CD8-positive, alpha-beta memory T cell (primary cell): ENCODE data around the gene RANBP9. TPM values are rescaled to one million over a fixed set of nuclear protein-coding genes. Genes with fewer than 3 reads are reported as not detected.

Experiments used
- CTCF ChIA-PET: fragments of 350-600 bp; sonication (Branson Sonifier 250); formaldehyde crosslinking; loops from one replicate; lab custom pipeline; 2021; ENCODE audit warnings: antibody characterized with exemption; lab: Charles Lee
- POLR2A ChIA-PET: fragments of 350-600 bp; sonication (Branson Sonifier 250); formaldehyde crosslinking; loops from one replicate; lab custom pipeline; 2021; ENCODE audit warnings: antibody characterized with exemption; lab: Charles Lee
- DNase-seq, 5 donors: peaks; one replicate each; pipeline versions ENCODE4 v3.0.0 to v3.0.0-alpha.2; 2020 to 2022; ENCODE audit warnings: mixed read lengths in 1 of 5
- H3K27ac ChIP-seq: one replicate; pipeline ENCODE4 v1.7.0; 2013; ENCODE audit warnings: low read depth, mild to moderate bottlenecking, low read length, moderate library complexity
- H3K27me3 ChIP-seq: 2 replicates; pipeline ENCODE4 v1.7.0; 2013; ENCODE audit warnings: low read length, mild to moderate bottlenecking; ENCODE audit not compliant: insufficient read depth, poor library complexity, severe bottlenecking
- H3K36me3 ChIP-seq: 2 replicates; pipeline ENCODE4 v1.7.0; 2013; ENCODE audit warnings: mild to moderate bottlenecking, low read length, moderate library complexity; ENCODE audit not compliant: insufficient read depth
- H3K4me1 ChIP-seq: 2 replicates; pipeline ENCODE4 v1.7.0; 2013; ENCODE audit warnings: mild to moderate bottlenecking, low read length, moderate library complexity; ENCODE audit not compliant: insufficient read depth
- H3K4me3 ChIP-seq: 2 replicates; pipeline ENCODE4 v1.7.0; 2013; ENCODE audit warnings: mild to moderate bottlenecking, low read length
- H3K9me3 ChIP-seq: 2 replicates; pipeline ENCODE4 v1.7.0; 2013; ENCODE audit warnings: mild to moderate bottlenecking, low read length
- H3K27ac Mint-ChIP-seq, 8 donors: one replicate each; pipeline ENCODE4 v1.8.0; 2020 to 2021; ENCODE audit warnings: mixed read lengths in 8 of 8, mild to moderate bottlenecking in 6 of 8, inconsistent platforms in 3 of 8, moderate library complexity in 3 of 8
- H3K27me3 Mint-ChIP-seq, 2 donors: one replicate each; pipeline ENCODE4 v1.8.0; 2020 to 2021; ENCODE audit warnings: mixed read lengths in 2 of 2, mild to moderate bottlenecking in 1 of 2, moderate library complexity in 1 of 2
- H3K36me3 Mint-ChIP-seq, 3 donors: one replicate each; pipeline ENCODE4 v1.8.0; 2020 to 2021; ENCODE audit warnings: mixed read lengths in 3 of 3, inconsistent platforms in 1 of 3, mild to moderate bottlenecking in 1 of 3
- H3K4me1 Mint-ChIP-seq, 3 donors: one replicate each; pipeline ENCODE4 v1.8.0; 2020 to 2021; ENCODE audit warnings: mixed read lengths in 3 of 3, inconsistent platforms in 1 of 3, mild to moderate bottlenecking in 1 of 3
- H3K4me3 Mint-ChIP-seq, 7 donors: one replicate each; pipeline ENCODE4 v1.8.0; 2020 to 2021; ENCODE audit warnings: mixed read lengths in 7 of 7, mild to moderate bottlenecking in 6 of 7, moderate library complexity in 4 of 7, inconsistent platforms in 2 of 7
- H3K9me3 Mint-ChIP-seq, 5 donors: one replicate each; pipeline ENCODE4 v1.8.0; 2020 to 2022; ENCODE audit warnings: mixed read lengths in 5 of 5, mild to moderate bottlenecking in 3 of 5, moderate library complexity in 2 of 5, inconsistent platforms in 1 of 5
- polyA plus RNA-seq: library from polyadenylated mRNA; unstranded; fragments of 300-500 nt; fragmentation: Illumina TruSeq; gene quantifications from one replicate; pipeline ENCODE4 v1.2.3, GENCODE V29; 2021
- total RNA-seq, 2 experiments: library from RNA; stranded (reverse); gene quantifications; one replicate each; pipeline ENCODE4 v1.2.3, GENCODE V29; 2021

The RANBP9 gene
- total and polyA plus RNA-seq, 3 experiments from 2014 or later = 6.2 to 47.0 (median 45.4) TPM

- H3K27me3 Mint-ChIP-seq = no peaks in the 10 kb centered on the region
- H3K36me3 Mint-ChIP-seq = peaks cover 0 to 21% (median 1%) of the 10 kb centered on the region in 3 donors
- H3K4me3 Mint-ChIP-seq = peak overlapping the region; percentile 89 to 98 (median 91)
- peak overlapping the region; percentile 75 for H3K27ac ChIP-seq
- peak in 2 of 5 donors; percentile 16 to 38 for DNase-seq
- no peaks in the 10 kb centered on the region for H3K9me3 Mint-ChIP-seq
- peak overlapping the region; percentile 86 to 99 (median 96) for H3K27ac Mint-ChIP-seq
- peak overlapping the region; percentile 57 for H3K4me3 ChIP-seq
- POLR2A ChIA-PET = interaction anchor here (1.0 to 4.8 kb wide), 7 partner anchors 14 to 381 kb away, joined by 3 to 46 read pairs (median 4); partner anchors contain the start of gene NOL7
- H3K4me1 Mint-ChIP-seq = peaks cover 41 to 57% (median 48%) of the 10 kb centered on the region in 3 donors
- no peaks in the 10 kb centered on the region for H3K27me3 ChIP-seq
- no peaks in the 10 kb centered on the region for H3K9me3 ChIP-seq
- CTCF ChIA-PET = interaction anchor here (0.7 to 4.6 kb wide), 9 partner anchors 10 to 135 kb away, joined by 3 to 29 read pairs (median 4); partner anchors contain the start of genes NOL7 and SIRT5
- peaks cover 31% of the 10 kb centered on the region for H3K4me1 ChIP-seq
- H3K36me3 ChIP-seq = no peaks in the 10 kb centered on the region
These were observed 1.7 kb downstream of the RANBP9 start for GRCh38 chr6:13709689-13710551.

DNA sequence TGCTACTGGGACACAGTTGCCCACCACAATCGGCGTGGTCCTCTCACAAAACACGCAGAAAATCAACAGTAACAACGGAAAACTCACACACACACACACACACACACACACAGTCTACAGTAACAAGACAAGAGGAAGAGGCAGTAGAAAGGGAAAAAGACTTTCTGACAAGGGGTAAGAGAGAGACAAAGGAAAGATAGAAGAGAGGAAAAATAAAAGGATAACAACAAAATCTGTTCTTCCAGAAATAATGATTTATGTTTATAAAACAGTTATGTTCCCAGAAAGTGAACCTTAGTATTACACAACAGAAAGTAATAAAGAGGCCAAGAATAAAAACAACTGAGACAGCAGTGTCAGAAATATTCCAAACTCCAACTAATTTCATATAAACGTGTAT is 2.9 kb downstream of the RANBP9 start:
- Histone ChIP-seq H3K9me3 (no peaks in the 10 kb centered on the region), H3K4me3 (peak overlapping the region; percentile 57), H3K36me3 (no peaks in the 10 kb centered on the region), H3K27me3 (no peaks in the 10 kb centered on the region), H3K27ac (peak overlapping the region; percentile 75), H3K4me1 (peaks cover 38% of the 10 kb centered on the region)
- Mint-ChIP-seq H3K27me3 (no peaks in the 10 kb centered on the region), H3K9me3 (no peaks in the 10 kb centered on the region), H3K4me3 (peak overlapping the region; percentile 89 to 98 (median 91)), H3K36me3 (peaks cover 0 to 21% (median 1%) of the 10 kb centered on the region in 3 donors), H3K27ac (peak overlapping the region; percentile 48 to 99 (median 96)), H3K4me1 (peaks cover 41 to 56% (median 44%) of the 10 kb centered on the region in 3 donors)
- ChIA-PET POLR2A (interaction anchor here (0.5 to 4.8 kb wide), 3 partner anchors 21 to 93 kb away, joined by 4 to 46 read pairs (median 5); partner anchors contain the start of gene NOL7), CTCF (interaction anchor here (1.3 to 4.6 kb wide), 4 partner anchors 58 to 134 kb away, joined by 3 to 29 read pairs (median 13); partner anchors contain the start of genes NOL7 and SIRT5)
- DNase-seq = no peak

DNA sequence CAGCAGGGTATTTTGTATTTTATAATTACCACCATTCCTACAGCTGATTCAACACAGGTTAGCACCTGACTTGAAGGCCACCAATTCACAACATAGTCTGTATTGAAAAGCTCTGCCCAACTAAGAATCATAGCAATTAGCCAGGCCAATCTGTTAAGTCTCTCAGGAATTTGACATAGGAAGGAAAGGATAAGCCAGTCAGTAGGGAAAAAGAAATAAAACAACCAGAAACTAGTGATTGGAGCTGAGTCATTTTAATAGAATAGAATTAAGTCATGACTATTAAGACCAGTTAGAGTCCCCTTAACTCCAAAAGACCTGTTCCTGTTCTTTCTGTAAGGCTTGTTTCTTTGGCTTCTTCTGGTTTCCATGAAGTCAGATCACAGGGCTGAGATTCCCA is 8.1 kb downstream of the RANBP9 start:
- H3K4me1 Mint-ChIP-seq = peaks cover 34 to 49% (median 43%) of the 10 kb centered on the region in 3 donors
- H3K36me3 Mint-ChIP-seq = peaks cover 0 to 4% (median 3%) of the 10 kb centered on the region in 3 donors
- Histone ChIP-seq H3K9me3 (no peaks in the 10 kb centered on the region), H3K36me3 (no peaks in the 10 kb centered on the region), H3K4me3 (no peak overlapping the region), H3K27ac (no peak overlapping the region), H3K27me3 (no peaks in the 10 kb centered on the region), H3K4me1 (peaks cover 53% of the 10 kb centered on the region)
- ChIA-PET CTCF (interaction anchor here (1.4 to 1.5 kb wide), 2 partner anchors 8 to 88 kb away, joined by 3 to 4 read pairs; partner anchors contain the start of gene NOL7), POLR2A (no interaction called here)
- no peaks in the 10 kb centered on the region for H3K27me3 Mint-ChIP-seq
- H3K27ac Mint-ChIP-seq = no peak overlapping the region
- no peaks in the 10 kb centered on the region for H3K9me3 Mint-ChIP-seq
- no peak for DNase-seq
- H3K4me3 Mint-ChIP-seq = no peak overlapping the region

GRCh38 chr6:13702809-13703302 is 8.8 kb downstream of the RANBP9 start:
- no peak for DNase-seq
- H3K4me3 ChIP-seq = no peak overlapping the region
- no peaks in the 10 kb centered on the region for H3K36me3 ChIP-seq
- ChIA-PET POLR2A (no interaction called here), CTCF (no interaction called here)
- Mint-ChIP-seq H3K36me3 (peaks cover 0 to 4% (median 3%) of the 10 kb centered on the region in 3 donors), H3K27ac (no peak overlapping the region), H3K4me3 (no peak overlapping the region), H3K4me1 (peaks cover 32 to 49% (median 41%) of the 10 kb centered on the region in 3 donors), H3K9me3 (no peaks in the 10 kb centered on the region), H3K27me3 (no peaks in the 10 kb centered on the region)
- H3K27me3 ChIP-seq = no peaks in the 10 kb centered on the region
- H3K4me1 ChIP-seq = peaks cover 51% of the 10 kb centered on the region
- H3K27ac ChIP-seq = no peak overlapping the region
- H3K9me3 ChIP-seq = no peaks in the 10 kb centered on the region

GRCh38 chr6:13700232-13700631 is 11.4 kb downstream of the RANBP9 start:
- H3K9me3 Mint-ChIP-seq = no peaks in the 10 kb centered on the region
- H3K4me3 ChIP-seq = no peak overlapping the region
- no peak overlapping the region for H3K27ac ChIP-seq
- CTCF ChIA-PET = interaction anchor here (1.2 kb wide), 3 partner anchors 9 to 125 kb away, joined by 3 to 4 read pairs (median 3); partner anchors contain the start of gene SIRT5
- H3K27ac Mint-ChIP-seq = peak overlapping the region in 7 of 8 donors; percentile 0 to 39 (median 7)
- H3K36me3 Mint-ChIP-seq = peaks cover 3 to 13% (median 5%) of the 10 kb centered on the region in 3 donors
- POLR2A ChIA-PET = no interaction called here
- no peaks in the 10 kb centered on the region for H3K9me3 ChIP-seq
- no peaks in the 10 kb centered on the region for H3K27me3 ChIP-seq
- no peaks in the 10 kb centered on the region for H3K36me3 ChIP-seq
- DNase-seq = no peak
- H3K4me3 Mint-ChIP-seq = peak overlapping the region in 3 of 7 donors; percentile 4 to 20 (median 7)
- H3K4me1 Mint-ChIP-seq = peaks cover 46 to 66% (median 53%) of the 10 kb centered on the region in 3 donors
- H3K27me3 Mint-ChIP-seq = no peaks in the 10 kb centered on the region
- peaks cover 70% of the 10 kb centered on the region for H3K4me1 ChIP-seq

GRCh38 chr6:13698715-13699114 is 12.9 kb downstream of the RANBP9 start:
- Mint-ChIP-seq H3K27me3 (no peaks in the 10 kb centered on the region), H3K36me3 (peaks cover 3 to 20% (median 5%) of the 10 kb centered on the region in 3 donors), H3K4me3 (no peak overlapping the region), H3K27ac (peak overlapping the region in 1 of 8 donors; percentile 11), H3K9me3 (no peaks in the 10 kb centered on the region), H3K4me1 (peaks cover 58 to 81% (median 68%) of the 10 kb centered on the region in 3 donors)
- no peak for DNase-seq
- ChIA-PET POLR2A (no interaction called here), CTCF (interaction anchor here (1.5 kb wide), 1 partner anchor 84 kb away, joined by 3 read pairs; the partner anchor contains the start of gene NOL7)
- Histone ChIP-seq H3K27me3 (no peaks in the 10 kb centered on the region), H3K4me3 (no peak overlapping the region), H3K9me3 (no peaks in the 10 kb centered on the region), H3K4me1 (peaks cover 71% of the 10 kb centered on the region), H3K27ac (no peak overlapping the region), H3K36me3 (no peaks in the 10 kb centered on the region)

DNA sequence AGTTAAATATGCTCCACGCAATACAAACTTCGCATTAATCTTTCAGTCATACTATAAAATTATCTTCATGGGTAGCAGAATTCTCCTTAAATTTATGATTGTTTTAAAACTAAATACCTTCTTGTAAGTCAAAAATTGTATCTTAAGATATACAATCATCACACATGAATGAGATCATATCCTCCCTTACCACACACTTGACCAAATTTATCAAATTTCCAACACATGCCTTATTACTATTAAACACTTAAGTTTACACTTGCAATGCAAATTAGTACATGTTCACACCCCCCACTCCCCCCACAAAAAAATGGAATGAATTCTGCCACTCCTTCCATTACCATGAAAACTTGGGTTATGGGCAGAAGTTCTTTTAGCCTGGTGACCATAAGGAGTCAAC is 13.8 kb downstream of the RANBP9 start:
- ChIA-PET POLR2A (no interaction called here), CTCF (no interaction called here)
- Histone ChIP-seq H3K4me1 (peaks cover 62% of the 10 kb centered on the region), H3K4me3 (no peak overlapping the region), H3K36me3 (no peaks in the 10 kb centered on the region), H3K9me3 (no peaks in the 10 kb centered on the region), H3K27ac (no peak overlapping the region), H3K27me3 (no peaks in the 10 kb centered on the region)
- Mint-ChIP-seq H3K4me3 (peak overlapping the region in 4 of 7 donors; percentile 12 to 64 (median 16)), H3K9me3 (no peaks in the 10 kb centered on the region), H3K36me3 (peaks cover 3 to 26% (median 5%) of the 10 kb centered on the region in 3 donors), H3K27ac (peak overlapping the region in 7 of 8 donors; percentile 16 to 89 (median 44)), H3K4me1 (peaks cover 66 to 90% (median 77%) of the 10 kb centered on the region in 3 donors), H3K27me3 (no peaks in the 10 kb centered on the region)
- no peak for DNase-seq
